Lung (tissue), 12 donors: ENCODE results near the gene TRIM6. TPM values are rescaled to one million over a fixed set of nuclear protein-coding genes. Genes with fewer than 3 reads are reported as not detected.

Experiments used
- ATAC-seq: fragments of 200-7000 bp; cut with Tn5 transposase; one replicate; pipeline ENCODE4 v1.9.1; 2020; ENCODE audit warnings: moderate number of reproducible peaks; ENCODE audit not compliant: insufficient read depth, low FRiP score
- DNase-seq, 3 donors: peaks; one replicate each; pipeline ENCODE4 v3.0.0-alpha.2; 2013 to 2017
- H3K27ac ChIP-seq, 2 donors: one replicate each; pipeline ENCODE4 v1.5.1; 2013; ENCODE audit warnings: mild to moderate bottlenecking in 2 of 2, moderate library complexity in 2 of 2, control low read depth in 1 of 2, inconsistent platforms in 1 of 2, low read depth in 1 of 2, low read length in 1 of 2
- H3K27me3 ChIP-seq, 3 donors: one replicate each; pipeline ENCODE4 v1.5.1; 2013; ENCODE audit warnings: low read length in 2 of 3; ENCODE audit not compliant: control insufficient read depth in 3 of 3, insufficient read depth in 3 of 3
- H3K36me3 ChIP-seq, 4 donors: one replicate each; pipeline ENCODE4 v1.5.1; 2013; ENCODE audit warnings: low read length in 4 of 4, mild to moderate bottlenecking in 1 of 4, moderate library complexity in 1 of 4; ENCODE audit not compliant: control insufficient read depth in 4 of 4, insufficient read depth in 4 of 4
- H3K4me1 ChIP-seq, 5 donors: one replicate each; pipeline ENCODE4 v1.5.1; 2013; ENCODE audit warnings: low read length in 5 of 5, mild to moderate bottlenecking in 2 of 5, moderate library complexity in 1 of 5; ENCODE audit not compliant: control insufficient read depth in 5 of 5, insufficient read depth in 5 of 5
- H3K4me3 ChIP-seq: one replicate; pipeline ENCODE4 v1.5.1; 2013; ENCODE audit warnings: mild to moderate bottlenecking, control low read depth, moderate library complexity
- H3K9ac ChIP-seq, 2 donors: one replicate each; pipeline ENCODE4 v1.5.1; 2013; ENCODE audit warnings: low read length in 2 of 2, control low read depth in 1 of 2; ENCODE audit not compliant: insufficient read depth in 1 of 2
- H3K9me3 ChIP-seq, 4 donors: one replicate each; pipeline ENCODE4 v1.5.1; 2013; ENCODE audit warnings: low read length in 3 of 4, mild to moderate bottlenecking in 1 of 4, moderate library complexity in 1 of 4; ENCODE audit not compliant: control insufficient read depth in 4 of 4, insufficient read depth in 3 of 4
- WGBS, 2 donors: extraction: QIAGEN DNeasy Blood & Tissue Kit; methylation state at CpG; one replicate each; pipeline ENCODE4 v1.1.7; 2013; 5-methylcytosine and 5-hydroxymethylcytosine counted together
- polyA plus RNA-seq, 2 donors: library from polyadenylated mRNA; stranded (reverse); fragments of 200-250 nt; gene quantifications; one replicate each; pipeline ENCODE4 v1.2.1, GENCODE V29; 2013
- total RNA-seq, 2 donors: library from RNA; depleted of rRNA in 1 of 2; stranded (reverse); fragments of >200 nt in 1 of 2; gene quantifications; one replicate each; pipeline ENCODE4 v1.2.1, GENCODE V29; 2014 to 2021
- TF ChIP-seq, protein P1 (sequence below): IDR thresholded peaks from 2 replicates; pipeline ENCODE4 v1.5.1; 2012; ENCODE audit warnings: mild to moderate bottlenecking; ENCODE audit errors: control extremely low read depth, extremely low read depth
- donor health status: control.
- donor health status: control.
- donor health status: Bipolar disorder and iron deficiency.
- donor health status: healthy.
- donor health status: DM: yes; HTN: yes; CAD: no.

The TRIM6 gene
- total and polyA plus RNA-seq, 4 donors = 2.1 to 4.2 (median 2.8) TPM

GRCh38 chr11:5658318-5658717, 61.9 kb downstream of the TRIM6 start:
- ATAC-seq = no peak
- no peaks in the 10 kb centered on the region for H3K4me1 ChIP-seq
- no peak for DNase-seq

More at GRCh38 chr11:5658318-5658717, 61.9 kb downstream of the TRIM6 start:
- H3K27ac ChIP-seq = no peak overlapping the region
- no peaks in the 10 kb centered on the region for H3K27me3 ChIP-seq
- H3K9me3 ChIP-seq = no peaks in the 10 kb centered on the region
- TF ChIP-seq, protein P1, sequence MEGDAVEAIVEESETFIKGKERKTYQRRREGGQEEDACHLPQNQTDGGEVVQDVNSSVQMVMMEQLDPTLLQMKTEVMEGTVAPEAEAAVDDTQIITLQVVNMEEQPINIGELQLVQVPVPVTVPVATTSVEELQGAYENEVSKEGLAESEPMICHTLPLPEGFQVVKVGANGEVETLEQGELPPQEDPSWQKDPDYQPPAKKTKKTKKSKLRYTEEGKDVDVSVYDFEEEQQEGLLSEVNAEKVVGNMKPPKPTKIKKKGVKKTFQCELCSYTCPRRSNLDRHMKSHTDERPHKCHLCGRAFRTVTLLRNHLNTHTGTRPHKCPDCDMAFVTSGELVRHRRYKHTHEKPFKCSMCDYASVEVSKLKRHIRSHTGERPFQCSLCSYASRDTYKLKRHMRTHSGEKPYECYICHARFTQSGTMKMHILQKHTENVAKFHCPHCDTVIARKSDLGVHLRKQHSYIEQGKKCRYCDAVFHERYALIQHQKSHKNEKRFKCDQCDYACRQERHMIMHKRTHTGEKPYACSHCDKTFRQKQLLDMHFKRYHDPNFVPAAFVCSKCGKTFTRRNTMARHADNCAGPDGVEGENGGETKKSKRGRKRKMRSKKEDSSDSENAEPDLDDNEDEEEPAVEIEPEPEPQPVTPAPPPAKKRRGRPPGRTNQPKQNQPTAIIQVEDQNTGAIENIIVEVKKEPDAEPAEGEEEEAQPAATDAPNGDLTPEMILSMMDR = no peak
- no peak overlapping the region for H3K9ac ChIP-seq
- H3K4me3 ChIP-seq = no peak overlapping the region
- WGBS, 2 donors = 94 to 97% methylated on average over 5 of the region's 5 CpGs
- peaks cover 0 to 10% (median 2%) of the 10 kb centered on the region in 4 donors for H3K36me3 ChIP-seq

Other genes with a start within 250 kb of the TRIM6 start
- gene OR51B6, start 245.1 kb upstream of the TRIM6 start, total RNA-seq = not detected
- gene OR51B6, start 245.1 kb upstream of the TRIM6 start, polyA plus RNA-seq = not detected
- gene OR51M1, start 212.8 kb upstream of the TRIM6 start, total RNA-seq = not detected
- gene OR51M1, start 212.8 kb upstream of the TRIM6 start, polyA plus RNA-seq = not detected
- not detected for gene OR51Q1, start 174.5 kb upstream of the TRIM6 start, total RNA-seq
- not detected for gene OR51Q1, start 174.5 kb upstream of the TRIM6 start, polyA plus RNA-seq
- 1 to 10 TPM in 1 of 2 donors, not detected in 1; 3.2 TPM for gene OR51I1, start 155.1 kb upstream of the TRIM6 start, total RNA-seq
- not detected for gene OR51I1, start 155.1 kb upstream of the TRIM6 start, polyA plus RNA-seq
- gene OR51I2, start 147.3 kb upstream of the TRIM6 start, total RNA-seq = not detected
- gene OR51I2, start 147.3 kb upstream of the TRIM6 start, polyA plus RNA-seq = not detected
- gene OR52D1, start 108.0 kb upstream of the TRIM6 start, total RNA-seq = not detected
- not detected for gene OR52D1, start 108.0 kb upstream of the TRIM6 start, polyA plus RNA-seq
- 1 to 10 TPM in 1 of 2 donors, under 1 TPM in 1; 0.28 to 1.4 TPM for gene UBQLN3, start 86.7 kb upstream of the TRIM6 start, total RNA-seq
- under 1 TPM in 1 of 2 donors, not detected in 1; 0.06 TPM for gene UBQLN3, start 86.7 kb upstream of the TRIM6 start, polyA plus RNA-seq
- gene UBQLNL, start 79.9 kb upstream of the TRIM6 start, total RNA-seq = under 1 TPM; 0.74 to 0.85 TPM
- under 1 TPM; 0.16 to 0.39 TPM for gene UBQLNL, start 79.9 kb upstream of the TRIM6 start, polyA plus RNA-seq
- 1 to 10 TPM in 1 of 2 donors, under 1 TPM in 1; 0.40 to 2.8 TPM for gene OR52H1, start 48.1 kb upstream of the TRIM6 start, total RNA-seq
- under 1 TPM in 1 of 2 donors, not detected in 1; 0.03 TPM for gene OR52H1, start 48.1 kb upstream of the TRIM6 start, polyA plus RNA-seq
- gene OR52B6, start 15.8 kb upstream of the TRIM6 start, total RNA-seq = not detected
- not detected for gene OR52B6, start 15.8 kb upstream of the TRIM6 start, polyA plus RNA-seq
- gene TRIM34, start 28.4 kb downstream of the TRIM6 start, total RNA-seq = 10 to 100 TPM in 1 of 2 donors, 1 to 10 TPM in 1; 8.5 to 10.9 TPM
- gene TRIM34, start 28.4 kb downstream of the TRIM6 start, polyA plus RNA-seq = 1 to 10 TPM; 4.1 to 8.0 TPM
- 10 to 100 TPM; 34.1 to 46.0 TPM for gene TRIM5, start 88.4 kb downstream of the TRIM6 start, total RNA-seq
- 10 to 100 TPM; 12.3 to 15.3 TPM for gene TRIM5, start 88.4 kb downstream of the TRIM6 start, polyA plus RNA-seq
- gene TRIM22, start 93.2 kb downstream of the TRIM6 start, total RNA-seq = 100 to 1,000 TPM; 107 to 128 TPM
- gene TRIM22, start 93.2 kb downstream of the TRIM6 start, polyA plus RNA-seq = 100 to 1,000 TPM in 1 of 2 donors, 10 to 100 TPM in 1; 59.0 to 173 TPM
- gene OR56B1, start 139.8 kb downstream of the TRIM6 start, total RNA-seq = not detected
- under 1 TPM; 0.03 to 0.08 TPM for gene OR56B1, start 139.8 kb downstream of the TRIM6 start, polyA plus RNA-seq
- gene OR52N4, start 157.6 kb downstream of the TRIM6 start, total RNA-seq = under 1 TPM; 0.26 to 0.28 TPM
- under 1 TPM; 0.31 to 0.41 TPM for gene OR52N4, start 157.6 kb downstream of the TRIM6 start, polyA plus RNA-seq
- gene OR52N5, start 186.7 kb downstream of the TRIM6 start, total RNA-seq = not detected
- gene OR52N5, start 186.7 kb downstream of the TRIM6 start, polyA plus RNA-seq = not detected
- not detected for gene OR52N1, start 194.6 kb downstream of the TRIM6 start, total RNA-seq
- not detected for gene OR52N1, start 194.6 kb downstream of the TRIM6 start, polyA plus RNA-seq
- not detected for gene OR52N2, start 212.3 kb downstream of the TRIM6 start, total RNA-seq
- under 1 TPM in 1 of 2 donors, not detected in 1; 0.06 TPM for gene OR52N2, start 212.3 kb downstream of the TRIM6 start, polyA plus RNA-seq
- gene OR52E6, start 245.3 kb downstream of the TRIM6 start, total RNA-seq = not detected
- not detected for gene OR52E6, start 245.3 kb downstream of the TRIM6 start, polyA plus RNA-seq